HTR-8/SVneo (cell line): Measurements from ENCODE around the gene LGR6.
"Not testable (repeated sequence)": the region's sequence is repeated elsewhere in the genome, so short reads cannot be mapped to it uniquely, and the experiment has no call there.

Experiments
- DNase-seq: peaks from one replicate; pipeline ENCODE4 v3.0.0; 2011; ENCODE audit warnings: low spot score, mixed read lengths; ENCODE audit not compliant: insufficient read length
- FAIRE-seq: peaks from 2 replicates; lab custom pipeline; 2011; peaks lifted over from hg19 to GRCh38; lab: Jason Lieb, UNC

LGR6 gene

DNA sequence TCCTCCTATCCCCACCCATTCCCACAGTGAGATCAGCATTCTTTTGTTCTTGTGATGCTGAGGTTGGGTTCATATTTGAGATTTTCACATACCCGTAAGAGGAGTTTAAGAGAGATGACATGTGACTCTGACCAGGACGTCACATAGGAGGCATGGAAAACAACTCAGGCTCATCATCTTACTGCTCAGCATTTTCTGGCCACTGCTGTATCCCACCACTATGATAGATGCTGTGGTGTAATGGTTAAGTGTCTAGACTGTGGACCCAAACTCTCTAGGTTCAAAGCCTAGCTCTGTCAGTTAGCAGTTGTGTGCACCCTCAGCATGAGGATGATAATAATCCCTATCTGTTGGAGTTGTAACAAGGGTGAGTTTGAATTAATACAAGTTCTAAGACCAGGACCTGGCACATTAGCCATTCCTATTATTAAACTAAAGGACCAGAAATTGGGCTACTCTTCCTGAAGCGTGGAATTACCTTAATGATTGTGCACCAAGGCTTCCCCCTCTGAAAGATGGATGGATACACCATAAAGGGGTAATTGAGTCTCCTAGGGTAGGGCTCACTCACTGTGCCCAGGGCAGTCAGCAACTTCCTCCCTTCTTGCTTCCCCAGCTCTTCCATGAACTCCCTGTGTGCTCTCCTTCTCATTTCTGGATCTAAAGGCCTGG, 40.9 kb downstream of the LGR6 start:
- FAIRE-seq: no peak
- no peak for DNase-seq

DNA sequence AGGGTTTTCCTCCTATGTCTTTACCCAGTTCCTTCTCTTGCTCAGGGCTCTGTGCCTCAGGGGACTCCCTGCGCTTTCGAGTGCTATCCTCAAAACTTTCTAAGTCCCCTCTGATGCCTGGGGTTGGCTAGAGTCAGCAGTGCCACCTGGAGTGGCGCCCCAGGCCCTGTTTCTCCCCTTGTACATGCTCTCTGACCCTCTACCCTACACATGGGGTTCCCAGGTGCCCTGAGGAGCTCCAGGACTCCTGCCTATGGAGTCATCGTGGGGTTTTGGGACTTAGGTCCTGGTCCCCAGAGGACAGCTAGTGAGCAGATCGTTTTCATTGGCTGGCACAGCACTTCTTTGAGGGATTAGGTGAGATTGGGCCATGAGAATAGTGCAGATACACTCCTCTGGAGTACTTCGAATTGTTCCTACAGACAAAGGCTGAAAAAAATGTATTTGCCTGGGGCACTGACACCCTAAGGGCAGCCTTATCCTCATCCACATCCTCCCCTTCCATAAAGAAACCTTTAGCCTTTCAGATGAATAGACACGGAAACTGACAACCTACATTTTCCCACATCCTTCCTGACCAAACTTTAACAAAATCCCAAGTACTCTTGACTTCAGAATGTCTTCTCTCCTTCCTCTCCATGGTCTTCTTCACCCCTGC, 41.5 kb downstream of the LGR6 start:
- DNase-seq: no peak
- no peak for FAIRE-seq

DNA sequence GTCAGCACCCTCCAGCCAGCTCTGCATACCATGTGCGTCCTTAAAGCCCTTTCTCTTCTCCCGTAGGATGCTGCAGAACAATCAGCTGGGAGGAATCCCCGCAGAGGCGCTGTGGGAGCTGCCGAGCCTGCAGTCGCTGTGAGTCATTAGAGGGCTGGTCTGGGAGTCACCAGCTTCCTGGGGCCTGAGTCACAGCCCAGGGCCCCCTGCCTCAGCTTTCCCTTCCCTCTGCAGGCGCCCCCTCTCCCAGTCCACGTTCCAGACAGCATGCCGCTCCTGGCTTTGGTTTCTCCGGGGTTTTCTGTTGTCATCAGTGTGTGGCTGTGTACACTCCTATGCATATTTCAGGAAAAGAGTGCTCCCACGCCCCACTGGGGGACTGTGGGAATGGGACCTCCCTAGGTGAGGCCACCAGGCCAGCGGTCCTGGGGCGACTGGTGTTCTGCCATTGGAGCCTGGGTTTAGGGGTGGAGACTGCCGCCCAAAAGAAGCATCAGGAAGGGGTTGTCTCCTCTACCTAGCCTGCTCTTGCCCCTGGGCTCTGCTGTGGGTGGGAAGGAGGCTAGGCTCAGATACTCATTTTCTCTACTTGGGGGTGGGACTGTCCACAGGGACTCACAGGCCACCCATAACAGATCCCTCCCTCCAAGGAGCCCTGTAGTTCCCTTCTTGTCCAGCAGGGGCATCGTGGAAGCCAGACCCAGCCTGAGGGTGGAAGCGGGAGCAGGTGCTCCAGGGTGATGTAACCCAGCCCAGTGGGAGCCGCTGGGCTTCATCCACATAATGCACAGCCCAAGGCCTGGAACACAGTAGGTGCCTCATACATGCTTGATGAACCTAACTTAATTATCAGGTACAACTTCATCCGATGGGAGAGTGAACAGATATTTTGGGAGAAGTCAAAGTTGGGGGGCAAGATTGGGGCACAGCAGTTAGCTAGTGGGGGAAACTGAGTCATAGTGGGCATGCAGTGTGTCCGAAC, 42.5 kb downstream of the LGR6 start:
- FAIRE-seq (peak; percentile 76), DNase-seq (peak; percentile 97)

GRCh38 chr1:202237052-202237451, 43.5 kb downstream of the LGR6 start:
- FAIRE-seq: no peak

DNA sequence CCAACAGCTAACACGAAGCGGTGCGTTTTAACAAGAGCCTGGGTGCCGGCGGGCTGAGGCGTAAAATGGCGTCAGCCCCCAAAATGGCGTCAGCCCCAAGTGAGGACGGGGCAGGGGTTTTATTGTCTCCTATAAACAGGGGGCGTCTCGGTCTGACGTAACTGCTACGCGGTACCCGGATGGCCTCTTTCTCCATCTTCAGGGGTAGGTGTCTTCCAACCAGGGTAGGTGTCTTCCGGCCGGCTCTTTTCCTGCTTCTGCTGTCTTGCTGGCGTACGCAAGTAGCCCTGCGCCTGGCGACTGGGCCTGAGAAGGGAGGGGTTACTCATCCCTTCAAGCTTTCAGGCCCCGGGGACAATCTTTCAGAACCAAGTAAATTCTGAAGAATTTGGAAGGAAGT, 45.3 kb downstream of the LGR6 start:
- DNase-seq: no peak
- no peak for FAIRE-seq

More at GRCh38 chr1:202237052-202237451, 43.5 kb downstream of the LGR6 start:
- peak; percentile 75 for DNase-seq

DNA sequence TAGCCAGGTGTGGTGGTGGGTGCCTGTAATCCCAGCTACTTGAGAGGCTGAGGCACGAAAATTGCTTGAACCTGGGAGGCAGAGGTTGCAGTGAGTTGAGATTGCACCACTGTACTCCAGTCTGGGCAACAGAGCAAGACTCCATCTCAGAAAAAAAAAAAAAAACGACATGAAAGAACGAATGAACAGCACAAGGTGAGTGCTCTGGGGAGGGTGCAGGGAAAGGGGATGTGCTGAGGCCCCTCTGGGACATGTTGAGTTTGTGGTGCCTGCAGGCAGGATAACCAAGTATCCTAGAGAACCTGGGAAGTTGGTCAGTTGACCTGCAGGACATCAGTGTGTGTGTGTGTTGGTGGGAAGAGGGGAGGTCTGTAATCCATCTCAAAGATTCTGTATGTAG, 46.6 kb downstream of the LGR6 start:
- not testable (repeated sequence) for DNase-seq, FAIRE-seq

GRCh38 chr1:202240956-202241355, 47.4 kb downstream of the LGR6 start:
- FAIRE-seq (no peak), DNase-seq (no peak)

DNA sequence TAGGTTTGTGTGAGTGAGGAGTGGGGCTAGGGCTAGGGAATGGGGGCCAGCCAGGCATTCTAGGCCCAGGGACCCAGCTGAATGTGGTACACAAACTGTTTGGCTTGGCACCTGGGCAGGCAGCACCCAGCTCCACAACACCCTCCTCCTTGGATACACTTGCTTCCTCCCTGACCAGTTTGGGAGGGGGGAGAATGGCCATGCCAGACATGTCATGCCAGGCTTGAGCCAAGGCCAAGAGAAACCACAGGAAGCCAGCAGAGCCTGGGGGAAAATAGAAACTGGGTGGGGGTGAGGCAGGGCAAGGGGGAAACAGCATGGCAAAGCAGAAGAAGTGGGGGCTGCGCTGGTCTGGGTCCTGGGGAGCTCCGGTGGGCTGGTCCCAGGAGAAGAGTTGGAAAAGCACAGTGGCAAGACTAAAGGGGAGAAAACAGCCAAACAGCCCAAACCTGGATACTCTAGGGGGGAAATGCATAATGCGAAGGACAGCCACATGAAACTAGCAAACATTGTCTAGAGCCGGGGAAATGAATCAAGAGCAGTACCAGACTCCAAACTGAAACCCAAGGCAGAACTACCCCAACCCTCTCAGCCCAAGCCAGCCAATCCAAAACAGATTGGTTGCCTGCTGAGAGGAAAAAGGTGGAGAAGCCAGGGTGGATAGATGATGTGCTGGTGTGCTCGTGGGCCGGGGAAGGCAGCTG, 47.9 kb downstream of the LGR6 start:
- peak; percentile 51 for DNase-seq
- peak; percentile 59 for FAIRE-seq

- FAIRE-seq (no peak), DNase-seq (no peak)
Measured at GRCh38 chr1:202242080-202242419, 48.5 kb downstream of the LGR6 start.

DNA sequence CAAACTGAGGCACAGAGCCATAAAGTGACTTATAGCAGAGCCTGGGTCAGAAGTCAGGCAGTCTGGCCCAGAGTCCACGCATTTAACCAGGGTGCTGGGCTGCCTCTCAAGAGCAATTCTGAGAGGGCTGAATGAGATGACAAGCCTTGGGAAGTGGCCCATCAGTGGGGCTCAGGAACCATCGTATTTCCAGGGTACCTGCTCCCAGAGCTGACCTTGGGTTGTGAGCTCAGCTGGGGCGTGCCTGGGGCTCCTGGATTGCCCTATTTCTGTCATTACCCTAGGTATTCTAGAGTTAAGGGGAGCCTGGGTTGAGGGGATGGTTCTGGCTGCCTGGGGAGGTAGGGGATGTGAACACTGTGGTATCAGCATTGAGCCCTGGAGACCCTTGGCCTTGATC, 49.4 kb downstream of the LGR6 start:
- no peak for DNase-seq
- FAIRE-seq: no peak

GRCh38 chr1:202244841-202245261, 51.3 kb downstream of the LGR6 start:
- FAIRE-seq: no peak

DNA sequence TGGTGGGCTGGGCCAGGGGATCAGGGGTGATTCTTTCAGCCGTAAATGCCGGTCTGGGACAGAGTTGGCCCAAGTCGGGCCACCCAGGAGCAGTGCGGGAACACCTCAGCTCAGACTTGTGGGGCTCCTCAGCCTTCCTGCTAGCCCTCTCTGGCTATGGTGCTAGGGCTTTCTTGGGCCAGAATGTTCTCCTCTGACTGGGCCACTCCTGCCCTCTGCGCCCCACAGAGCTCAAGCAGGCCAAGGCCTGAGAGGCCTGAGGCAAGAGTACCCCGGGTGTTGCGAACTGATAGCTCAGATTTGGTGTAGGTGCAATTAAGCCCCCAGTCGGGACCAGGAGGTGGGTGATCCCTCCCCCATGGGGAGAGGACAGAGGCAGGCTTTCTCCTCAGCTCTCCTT, 51.8 kb downstream of the LGR6 start:
- DNase-seq: no peak
- no peak for FAIRE-seq

More at GRCh38 chr1:202244841-202245261, 51.3 kb downstream of the LGR6 start:
- DNase-seq: no peak

GRCh38 chr1:202247104-202247503, 53.5 kb downstream of the LGR6 start:
- FAIRE-seq (no peak), DNase-seq (no peak)

DNA sequence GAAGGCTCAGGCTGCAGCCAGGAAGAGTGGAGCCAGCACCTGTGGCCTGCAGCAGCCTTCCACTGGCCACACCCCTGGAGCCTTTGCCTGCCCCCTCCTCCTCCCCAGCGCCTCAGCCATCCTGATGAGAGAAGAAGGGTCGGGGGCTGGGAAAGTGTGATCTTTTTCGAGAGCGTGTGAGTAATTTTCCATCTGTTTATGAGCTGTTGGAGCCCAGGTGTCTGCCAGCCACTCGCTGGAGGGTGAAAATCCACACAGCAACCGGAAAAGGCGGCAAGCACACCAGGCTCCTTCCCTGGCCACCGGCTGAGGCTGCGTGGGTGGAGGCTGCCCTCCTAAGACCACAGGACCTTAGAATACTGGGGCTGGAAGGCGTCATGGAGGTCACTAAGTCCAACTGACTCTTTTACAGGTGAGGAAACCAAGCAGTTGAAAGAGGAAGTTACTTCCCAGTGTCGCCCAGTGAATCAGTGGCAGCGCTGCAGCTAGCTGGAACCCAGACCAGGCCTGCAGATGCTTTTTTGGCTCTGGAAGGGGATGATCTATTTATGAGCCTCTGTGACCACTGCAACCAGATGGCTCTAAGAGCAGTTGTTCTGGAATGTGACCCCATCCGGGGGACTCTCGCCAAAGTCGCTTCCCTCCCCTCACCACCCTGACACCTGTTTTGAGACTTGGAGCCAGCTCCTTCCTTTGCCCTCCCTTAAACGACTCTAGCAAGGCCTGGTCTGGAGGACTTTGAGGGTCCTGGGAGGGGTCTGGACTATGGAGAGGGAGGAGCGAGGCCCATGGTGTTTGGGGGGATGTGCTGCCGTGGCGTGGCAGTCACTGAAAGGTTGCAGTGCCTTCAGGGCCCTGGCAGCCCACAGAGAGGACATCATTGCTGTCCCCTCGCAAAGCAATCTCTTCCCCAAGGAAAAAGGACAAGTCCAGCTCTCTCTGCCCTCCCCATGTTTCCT, 54.5 kb downstream of the LGR6 start:
- FAIRE-seq (no peak), DNase-seq (no peak)

DNA sequence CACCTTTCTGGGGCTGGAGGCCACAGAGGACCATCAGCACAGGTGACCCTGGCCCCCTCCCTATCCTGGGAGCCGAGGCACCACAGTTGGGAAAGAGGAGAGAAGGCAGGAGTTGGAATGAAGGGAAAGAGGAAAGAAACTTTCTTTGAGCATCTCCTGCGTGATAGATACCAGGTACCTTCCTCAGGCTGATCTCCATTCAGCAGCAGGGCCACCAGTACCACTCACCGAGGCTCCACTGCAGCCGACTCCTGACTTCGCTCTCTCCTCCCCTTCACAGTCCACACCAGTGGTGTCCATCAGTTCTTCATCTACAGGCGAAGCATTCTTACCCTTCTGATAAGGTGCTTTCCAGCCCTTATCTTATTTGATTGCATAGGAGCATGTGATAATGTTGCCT, 55.3 kb downstream of the LGR6 start:
- no peak for FAIRE-seq
- DNase-seq: no peak

- DNase-seq: no peak
- no peak for FAIRE-seq
Measured at GRCh38 chr1:202249436-202249835, 55.8 kb downstream of the LGR6 start.

DNA sequence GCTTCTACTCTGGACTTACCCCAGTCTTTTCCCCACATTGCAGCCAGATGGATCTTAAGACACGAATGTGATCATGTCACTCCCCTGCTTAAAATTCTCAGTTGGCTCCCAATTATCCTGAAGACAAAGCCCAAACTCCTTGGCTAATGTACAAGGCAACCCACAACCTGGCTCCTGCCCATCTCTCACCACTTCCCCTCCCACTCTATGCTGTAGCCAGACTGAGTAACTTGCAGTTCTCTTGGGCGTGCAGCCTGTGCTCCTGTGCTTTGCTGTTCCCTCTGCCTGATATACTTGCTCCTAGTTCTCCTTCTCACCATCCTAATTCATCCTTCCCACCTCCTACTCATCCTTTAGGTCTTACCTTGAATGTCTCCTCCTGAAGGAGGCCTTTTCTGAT, 56.2 kb downstream of the LGR6 start:
- no peak for DNase-seq

GRCh38 chr1:202250982-202251381, 57.4 kb downstream of the LGR6 start:
- DNase-seq (no peak), FAIRE-seq (no peak)

More for the DNA sequence above, 56.2 kb downstream of the LGR6 start:
- FAIRE-seq: no peak
